CD4-positive, alpha-beta T cell treated with Interleukin-6 at 100 ng/mL for 8 hours (primary cell): Measurements from ENCODE around the gene CACNB2.
"Not testable (repeated sequence)": the region's sequence is repeated elsewhere in the genome, so short reads cannot be mapped to it uniquely, and the experiment has no call there.

ENCODE experiments used
- DNase-seq: peaks from one replicate; pipeline ENCODE4 v3.0.0-alpha.2; 2020; ENCODE audit warnings: mixed read lengths, low spot score

The CACNB2 gene

DNA sequence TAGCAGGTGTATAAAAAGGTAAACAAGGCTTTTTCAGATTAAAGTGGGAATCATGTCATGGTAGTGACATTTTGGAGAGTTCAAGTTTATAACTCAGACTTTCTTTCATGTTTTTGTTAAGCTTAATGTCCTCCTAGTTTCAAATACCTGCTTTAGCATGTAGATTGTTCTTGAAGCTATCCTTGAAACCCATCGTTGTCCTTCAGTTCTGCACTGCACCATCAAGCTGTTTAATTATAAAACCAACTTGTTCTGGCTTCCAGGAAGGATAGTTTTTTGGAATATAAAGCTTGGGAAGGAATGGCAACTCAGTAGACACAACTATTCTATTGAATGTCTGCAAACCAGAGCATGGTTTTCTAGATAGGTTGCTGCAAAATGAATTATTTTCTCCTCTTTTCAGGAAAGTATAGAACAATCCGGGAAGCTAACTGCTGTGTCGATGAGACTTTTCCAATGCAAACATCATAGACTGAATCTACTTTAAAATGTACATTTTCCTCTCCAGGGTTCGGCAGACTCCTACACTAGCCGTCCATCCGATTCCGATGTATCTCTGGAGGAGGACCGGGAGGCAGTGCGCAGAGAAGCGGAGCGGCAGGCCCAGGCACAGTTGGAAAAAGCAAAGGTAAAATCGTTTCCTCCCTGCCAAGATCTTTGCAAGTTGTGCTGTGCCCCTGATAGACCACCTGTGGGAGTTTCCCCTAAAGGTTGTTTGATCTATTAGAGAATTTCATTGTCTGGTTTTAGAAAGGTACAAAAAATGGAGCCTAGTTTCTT lies 261.4 kb downstream of the CACNB2 start:
- DNase-seq, result no peak

DNA sequence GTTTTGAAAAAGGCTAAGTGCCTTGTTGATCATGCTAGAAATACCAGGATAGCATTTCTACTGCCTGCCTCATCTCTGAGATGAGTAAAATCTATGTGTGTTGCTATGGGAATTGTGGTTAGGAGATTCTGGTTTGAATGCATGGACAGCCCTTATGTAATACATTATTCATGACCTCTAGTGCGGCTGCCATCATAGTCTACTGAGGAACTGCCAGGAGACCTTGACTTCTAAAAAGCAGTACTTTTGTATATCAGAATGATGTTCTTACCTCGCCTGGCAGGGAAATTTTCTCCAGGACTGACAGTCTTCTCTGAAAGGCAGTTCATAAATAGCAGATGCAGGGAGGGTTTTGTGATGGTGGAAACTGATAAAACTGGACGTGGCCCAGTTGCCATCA lies 262.6 kb downstream of the CACNB2 start:
- no peak for DNase-seq

DNA sequence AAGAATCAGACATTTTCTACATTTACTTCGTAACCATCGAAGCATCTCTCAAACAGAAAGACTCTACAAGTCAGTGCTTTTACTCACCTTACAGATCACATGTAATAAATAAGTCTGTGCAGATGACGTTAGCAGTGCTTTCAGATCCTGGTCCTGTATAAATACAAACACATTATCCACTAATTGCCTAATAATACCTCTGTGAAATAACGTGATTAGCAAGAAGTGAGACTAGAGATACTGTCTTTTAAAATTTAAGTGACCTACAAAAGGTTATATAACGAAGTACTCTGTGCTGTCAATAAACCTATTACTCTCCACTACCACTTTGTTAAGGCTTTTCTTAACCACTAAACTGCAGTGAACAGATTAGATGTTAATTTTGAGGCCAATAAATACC lies 264.3 kb downstream of the CACNB2 start:
- no peak for DNase-seq

DNA sequence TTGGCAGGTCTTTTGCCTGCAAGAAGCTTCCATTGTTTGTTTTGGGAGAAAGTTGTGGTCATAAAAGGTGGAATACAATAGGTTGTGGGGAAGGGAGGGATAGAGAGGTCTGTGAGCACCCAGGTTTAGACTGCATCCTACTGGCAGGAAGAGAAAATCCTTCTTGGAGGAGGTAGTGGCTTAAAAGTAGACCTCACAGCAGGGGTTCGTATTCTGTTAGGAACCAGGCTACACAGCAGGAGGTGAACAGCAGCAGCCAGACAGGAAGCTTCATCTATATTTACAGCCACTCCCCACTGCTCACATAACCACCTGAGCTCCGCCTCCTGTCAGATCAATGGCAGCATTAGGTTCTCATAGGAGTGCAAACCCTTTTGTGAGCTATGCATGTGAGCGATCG lies 265.9 kb downstream of the CACNB2 start:
- DNase-seq, result no peak

DNA sequence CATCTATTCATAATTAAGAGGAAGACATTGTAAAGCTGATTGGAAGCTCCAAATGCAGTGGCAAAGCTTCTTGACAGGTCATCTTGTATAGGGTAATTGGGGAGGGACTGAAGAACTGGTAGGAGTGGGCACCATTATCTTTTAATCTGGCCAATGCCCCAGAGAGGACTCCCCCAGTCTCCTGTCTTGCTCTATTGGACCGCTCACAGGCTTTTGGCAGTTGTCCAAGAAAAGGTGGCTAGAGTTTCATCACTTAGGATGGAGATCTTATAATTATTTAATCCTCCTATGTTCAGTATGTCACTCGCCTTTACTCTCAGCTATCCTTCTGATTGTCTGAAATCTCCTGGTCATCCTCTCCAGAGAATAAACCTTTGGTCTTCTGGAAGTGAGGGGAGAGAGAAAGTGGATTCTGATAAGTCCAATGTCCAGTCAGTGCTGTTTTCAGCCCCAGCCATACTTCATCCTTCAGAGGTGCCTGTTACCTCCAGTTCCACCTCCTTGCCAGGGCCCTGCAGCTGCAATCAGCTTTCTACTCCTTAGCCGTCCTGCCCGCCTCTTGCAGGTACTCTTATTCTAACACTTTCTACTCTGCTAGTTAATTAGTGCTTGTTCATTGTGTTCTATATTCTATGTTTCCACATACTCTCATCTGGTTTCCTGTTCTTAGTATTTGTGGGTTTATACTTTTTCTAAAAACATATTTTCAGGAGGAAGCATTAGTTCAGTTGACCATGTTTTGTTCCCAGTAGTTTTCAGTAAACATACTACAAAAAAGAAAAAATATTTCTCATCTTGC lies 269.6 kb downstream of the CACNB2 start:
- DNase-seq, result no peak

DNA sequence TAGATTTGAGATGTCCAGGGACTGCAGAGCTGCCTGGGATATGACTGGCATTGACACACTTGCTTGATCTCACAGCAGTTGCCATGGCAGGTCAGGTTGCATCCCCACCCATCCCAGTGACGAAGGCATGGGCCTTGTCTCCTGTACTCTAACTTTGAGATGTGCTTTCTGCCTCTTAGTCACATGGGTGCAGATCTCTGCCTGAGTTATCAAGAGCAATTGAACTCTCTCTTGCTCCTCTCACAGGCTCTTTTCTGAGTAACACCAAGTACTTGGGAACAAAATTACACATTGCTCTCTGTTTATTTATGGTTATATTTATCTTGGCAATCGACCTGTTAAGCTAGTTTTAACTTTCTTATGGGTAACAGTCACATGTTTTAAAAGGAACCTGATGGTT lies 273.8 kb downstream of the CACNB2 start:
- DNase-seq, result no peak

DNA sequence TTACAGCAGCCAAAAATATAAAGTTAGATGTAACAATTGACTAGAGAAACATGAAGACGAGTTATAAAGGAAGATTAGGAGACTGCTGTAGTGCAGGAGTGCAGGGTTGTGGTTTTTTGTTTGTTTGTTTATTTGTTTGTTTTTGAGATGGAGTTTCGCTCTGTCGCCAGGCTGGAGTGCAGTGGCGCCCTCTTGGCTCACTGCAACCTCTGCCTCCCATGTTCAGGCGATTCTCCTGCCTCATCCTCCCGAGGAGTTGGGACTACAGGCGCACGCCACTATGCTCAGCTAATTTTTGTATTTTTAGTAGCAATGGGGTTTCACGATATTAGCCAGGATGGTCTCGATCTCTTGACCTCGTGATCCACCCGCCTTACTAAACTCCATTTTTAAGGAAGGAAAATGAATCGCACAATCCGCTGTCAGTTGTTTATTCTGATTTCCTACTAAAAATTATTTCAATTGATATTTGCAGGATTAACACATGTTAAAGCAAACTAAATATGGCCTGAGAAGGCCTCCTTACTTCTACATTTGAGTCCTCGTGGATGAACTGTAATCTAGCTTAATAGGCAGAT lies 277.8 kb downstream of the CACNB2 start:
- DNase-seq, result no peak

DNA sequence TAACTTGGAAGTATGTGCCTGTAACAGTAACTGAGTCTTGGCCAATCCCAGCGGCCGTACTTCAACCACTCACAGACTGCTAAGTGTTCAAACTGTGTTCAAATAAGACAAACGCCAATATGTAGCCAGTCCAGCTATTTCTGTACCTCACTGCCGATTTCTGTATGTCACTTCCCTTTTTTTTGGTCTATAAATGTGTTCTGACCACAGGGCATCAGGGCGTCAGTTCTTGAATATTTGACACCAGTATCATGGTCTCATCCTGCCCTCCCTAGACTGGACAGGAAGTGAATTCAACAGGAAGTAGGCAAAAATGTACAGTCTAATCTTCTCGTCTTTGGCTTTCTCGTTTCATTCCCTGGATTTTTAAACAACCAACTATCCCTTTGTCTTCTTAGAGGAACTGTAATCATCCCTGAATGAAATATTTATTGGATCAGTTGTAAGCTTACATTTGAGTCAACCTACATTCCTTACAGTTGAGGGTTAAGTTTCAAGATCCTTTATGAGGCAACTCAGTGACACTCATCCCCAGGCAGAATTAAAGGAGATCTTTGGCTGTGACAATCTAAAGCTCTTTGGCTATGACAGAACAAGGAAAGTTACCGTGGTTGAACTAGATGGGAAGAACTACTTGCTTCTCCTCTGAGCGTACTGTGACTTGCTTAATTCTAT lies 278.5 kb downstream of the CACNB2 start:
- DNase-seq, result no peak

DNA sequence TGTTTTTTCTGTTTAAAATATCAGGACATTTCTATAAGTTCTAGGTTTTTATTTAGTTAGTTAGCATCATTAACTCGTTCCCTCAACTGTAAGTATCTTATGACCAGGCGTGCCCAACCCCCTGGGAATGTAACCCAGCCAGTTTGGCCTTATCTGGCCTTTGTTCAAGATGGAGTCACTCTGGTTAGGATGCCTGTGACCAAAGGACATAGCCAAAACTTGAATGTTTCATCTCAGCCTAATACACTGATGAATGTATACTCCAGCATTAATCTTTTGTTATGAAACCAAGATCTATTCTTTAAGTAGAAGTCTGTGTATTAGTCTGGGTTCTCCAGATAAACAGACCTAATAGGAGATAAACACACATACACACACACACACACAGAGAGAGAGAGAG lies 279.7 kb downstream of the CACNB2 start:
- DNase-seq, result no peak

DNA sequence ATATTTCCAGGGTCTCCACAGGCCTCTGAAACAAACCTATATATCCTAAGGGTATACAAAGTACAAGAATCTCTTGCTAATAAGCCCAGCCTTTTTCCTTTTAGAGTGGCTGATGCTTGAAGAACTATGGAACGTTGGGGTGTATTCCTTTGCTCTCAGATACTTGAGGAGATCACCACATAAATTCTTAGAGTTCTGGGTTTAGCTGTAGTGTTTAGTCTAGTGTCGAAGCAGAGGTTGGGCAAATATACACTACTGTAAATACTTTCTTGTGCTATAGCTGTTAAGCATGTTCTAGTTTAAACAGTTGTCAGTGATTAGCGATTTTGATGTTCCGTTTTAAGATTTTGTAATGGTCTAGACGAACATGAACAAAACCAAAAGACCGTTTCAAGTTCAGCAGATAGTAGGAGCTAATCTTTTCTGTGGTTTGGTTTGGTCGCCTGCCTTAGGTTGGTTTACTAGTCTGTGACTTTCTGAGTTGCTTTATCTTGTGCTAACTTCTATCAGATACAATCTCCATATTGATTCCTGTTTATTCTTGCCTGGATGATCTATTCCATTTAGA lies 281.6 kb downstream of the CACNB2 start:
- DNase-seq, result no peak

DNA sequence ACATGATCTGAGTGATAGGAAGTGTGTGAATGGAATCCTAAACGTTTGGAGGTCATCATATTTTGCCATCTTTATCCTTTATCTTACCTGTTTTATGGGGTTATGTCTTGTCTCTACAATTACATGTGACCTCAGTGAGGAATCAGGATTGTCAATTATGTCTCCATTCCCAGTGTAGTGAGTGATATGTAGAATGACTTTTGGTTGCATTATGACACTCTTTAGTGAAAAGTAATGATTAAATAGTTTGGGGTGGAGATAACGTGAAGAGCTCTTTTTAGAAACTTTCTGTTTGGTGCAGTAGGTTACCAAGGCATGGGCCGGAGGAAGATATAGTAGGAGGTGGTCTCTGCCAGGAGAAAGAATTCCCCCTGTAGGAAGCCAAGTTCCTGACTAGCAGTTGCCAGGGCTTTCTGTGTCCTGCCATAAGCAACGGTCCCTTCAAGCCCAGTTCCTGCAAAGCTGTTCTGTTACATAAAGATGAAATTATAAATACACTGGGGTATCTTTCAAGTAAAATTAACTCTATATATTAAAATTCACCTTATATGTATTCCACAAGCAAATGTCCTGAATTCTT lies 282.9 kb downstream of the CACNB2 start:
- no peak for DNase-seq

DNA sequence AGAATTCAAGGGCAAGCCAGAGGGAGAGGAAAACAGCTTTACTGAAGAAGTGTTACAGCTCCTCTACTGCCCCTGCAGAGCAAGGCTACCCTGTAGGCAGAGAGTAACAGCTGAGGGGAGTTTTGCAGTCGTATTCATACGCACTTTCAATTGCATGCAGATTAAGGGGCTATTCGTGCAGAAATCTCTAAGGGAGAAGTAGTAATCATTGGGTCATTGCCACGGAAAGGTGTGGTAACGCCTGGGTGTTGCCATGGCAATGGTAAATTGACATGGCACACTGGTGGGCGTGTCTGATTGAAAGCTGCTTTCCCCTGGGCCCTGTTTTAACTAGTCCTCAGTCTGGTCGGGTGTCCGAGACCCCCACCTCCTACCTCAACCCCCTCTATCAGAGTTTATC lies 284.0 kb downstream of the CACNB2 start:
- no peak for DNase-seq

DNA sequence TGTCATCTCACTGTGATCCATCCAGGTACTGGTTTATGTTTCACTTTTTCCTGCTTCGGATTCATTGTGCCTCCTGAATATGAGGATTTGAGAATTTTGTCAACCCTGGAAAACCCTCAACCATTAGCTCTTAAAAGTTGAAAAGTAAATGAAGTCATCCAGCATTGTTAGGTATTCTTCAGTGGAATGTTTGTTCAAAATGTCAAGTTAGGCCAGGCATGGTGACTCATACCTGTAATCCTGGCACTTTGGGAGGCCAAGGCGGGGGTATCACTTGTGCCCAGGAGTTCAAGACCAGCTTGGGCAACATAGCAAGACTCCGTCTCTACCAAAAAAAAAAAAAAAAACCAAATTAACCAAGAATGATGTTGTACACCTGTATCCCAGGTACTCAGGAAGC lies 289.1 kb downstream of the CACNB2 start:
- no peak for DNase-seq

DNA sequence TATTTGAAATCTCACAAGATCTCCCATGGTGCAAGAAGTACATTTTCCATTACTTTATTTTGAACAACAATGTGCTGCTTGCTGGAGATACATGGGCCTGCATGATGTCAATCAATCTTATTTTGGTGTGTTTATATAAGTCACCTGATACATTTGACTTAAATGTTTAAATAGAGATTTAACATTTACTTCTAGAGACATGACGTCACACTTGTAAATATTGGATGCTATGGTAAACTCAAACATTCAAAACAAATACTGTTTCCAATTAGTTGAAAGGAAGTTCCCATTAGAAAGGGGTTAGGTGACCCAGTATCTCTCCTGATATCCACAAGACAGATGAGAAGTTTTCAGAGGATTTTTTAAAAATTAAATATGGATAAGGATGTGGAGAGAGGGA lies 296.7 kb downstream of the CACNB2 start:
- no peak for DNase-seq

DNA sequence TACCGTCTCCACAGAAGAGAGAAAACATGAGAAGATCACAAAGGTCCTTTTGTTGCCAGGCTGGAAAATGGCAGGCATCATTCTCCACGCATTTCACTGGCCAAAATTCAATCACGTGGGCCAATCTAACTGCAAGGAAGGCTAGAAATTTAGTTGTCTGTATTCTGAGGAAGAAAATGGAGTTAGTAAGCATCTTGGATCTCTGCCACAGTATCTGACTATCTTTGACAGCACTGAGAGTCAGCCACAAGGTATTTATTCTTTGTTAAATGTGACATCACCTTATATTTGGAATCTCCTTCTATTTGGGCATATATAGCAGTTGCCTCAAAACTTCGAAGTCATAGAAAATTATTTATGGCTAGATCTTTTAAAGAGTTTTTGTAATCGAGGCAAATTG lies 297.3 kb downstream of the CACNB2 start:
- DNase-seq, result no peak

DNA sequence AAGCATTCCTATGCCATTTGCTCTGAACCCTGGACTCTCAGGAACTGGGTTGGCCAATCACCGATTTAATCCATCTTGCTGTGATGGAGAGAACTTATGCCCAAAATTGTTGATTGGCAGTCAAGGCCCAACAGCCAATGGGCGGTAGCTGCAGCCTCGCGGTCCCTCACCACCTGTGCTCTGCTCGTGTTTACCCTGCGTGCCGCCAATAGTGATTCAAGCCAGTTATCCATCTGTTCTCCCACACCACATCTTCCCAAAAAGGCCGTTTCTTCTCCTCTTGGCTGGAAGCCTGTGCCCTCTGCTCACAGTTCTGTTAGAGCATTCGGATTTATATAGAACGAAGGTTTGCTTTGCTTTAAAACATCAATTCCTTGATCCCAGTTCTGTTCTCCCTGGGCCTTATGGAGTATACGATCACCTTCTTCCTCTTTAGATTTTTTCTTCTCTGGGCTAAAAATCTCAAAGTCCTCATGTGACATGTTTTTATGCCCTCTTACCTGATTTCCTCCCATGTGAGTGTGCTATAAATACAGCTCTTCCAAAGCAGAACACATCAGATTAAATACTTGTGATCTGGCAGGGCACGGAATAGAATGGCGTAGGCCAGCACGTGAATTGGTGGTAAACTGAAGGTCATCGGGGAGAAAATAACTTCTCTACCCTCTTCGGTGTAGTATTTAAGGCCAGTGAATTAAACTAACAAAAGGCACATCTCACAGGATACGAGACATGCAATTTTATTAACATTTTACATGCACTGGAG lies 298.3 kb downstream of the CACNB2 start:
- no peak for DNase-seq

DNA sequence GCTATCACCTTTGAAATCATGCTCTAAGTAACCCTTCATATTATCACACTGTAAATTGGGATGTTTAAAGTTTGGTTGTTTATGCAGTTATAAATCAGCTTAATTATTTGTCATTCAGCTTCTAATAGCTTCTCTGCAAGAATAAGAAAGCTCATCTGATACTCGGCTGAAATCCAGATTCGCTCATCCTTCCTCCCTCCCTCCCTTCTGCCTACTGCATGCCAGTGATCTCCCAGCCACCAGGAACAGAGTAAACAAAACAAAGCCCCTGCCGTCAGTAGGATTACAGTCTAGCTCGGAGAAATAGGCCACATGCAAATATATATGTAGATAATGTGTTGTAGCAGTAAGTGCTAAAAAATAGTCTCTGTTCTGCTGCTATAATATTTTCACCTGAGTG lies 299.4 kb downstream of the CACNB2 start:
- no peak for DNase-seq

DNA sequence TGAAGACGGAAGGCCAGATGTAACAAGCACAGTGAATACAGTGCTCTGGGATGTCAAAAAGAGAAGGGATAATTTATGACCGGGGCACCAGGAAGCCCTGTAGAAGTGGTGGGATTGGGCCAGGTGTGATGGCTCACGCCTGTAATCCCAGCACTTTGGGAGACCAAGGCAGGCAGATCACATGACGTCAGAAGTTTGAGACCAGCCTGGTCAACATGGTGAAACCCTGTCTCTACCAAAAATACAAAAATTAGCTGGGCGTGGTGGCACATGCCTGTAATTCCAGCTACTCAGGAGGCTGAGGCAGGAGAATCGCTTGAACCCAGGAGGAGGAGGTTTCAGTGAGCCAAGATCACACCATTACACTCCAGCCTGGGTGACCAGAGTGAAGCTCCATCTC lies 305.4 kb downstream of the CACNB2 start:
- DNase-seq, result not testable (repeated sequence)

DNA sequence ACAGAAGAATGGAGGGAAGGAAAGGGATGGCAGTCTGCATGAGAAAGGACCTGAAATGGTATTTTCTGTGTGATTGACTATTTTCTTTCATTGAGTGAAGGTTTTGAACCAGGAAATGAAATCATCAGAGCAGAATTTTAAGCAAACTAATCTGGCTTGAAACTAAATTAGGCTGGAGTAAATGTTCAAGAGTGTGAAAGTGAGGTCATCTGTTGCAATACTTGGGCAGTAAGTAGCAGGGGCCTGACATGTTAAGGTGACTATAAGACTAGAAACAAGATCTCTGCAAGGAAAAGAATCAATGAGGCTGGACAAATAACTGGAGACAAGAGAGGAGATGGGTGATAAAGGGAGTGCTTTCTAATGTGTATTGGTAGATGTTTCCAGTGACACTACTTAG lies 306.0 kb downstream of the CACNB2 start:
- no peak for DNase-seq

DNA sequence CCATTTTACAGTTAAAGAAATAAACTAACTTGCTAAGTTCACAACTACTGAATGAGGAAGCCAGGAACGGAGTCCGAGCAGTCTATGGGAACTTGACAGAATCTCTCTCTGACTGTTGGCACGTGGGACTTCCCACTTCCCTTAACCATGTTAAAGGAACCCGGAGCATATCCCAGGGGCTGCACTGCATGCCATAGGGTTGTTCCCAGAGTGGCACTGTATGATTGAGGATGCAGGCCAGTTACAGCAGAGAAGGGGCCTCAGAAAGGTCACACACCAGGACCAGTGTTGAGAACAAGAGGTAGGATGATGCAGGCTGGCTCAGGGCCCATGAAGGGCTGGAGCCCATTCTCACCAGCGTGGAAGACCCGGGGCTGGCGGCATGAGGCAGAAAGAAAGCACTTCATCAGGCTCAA lies 309.4 kb downstream of the CACNB2 start:
- DNase-seq, result no peak

DNA sequence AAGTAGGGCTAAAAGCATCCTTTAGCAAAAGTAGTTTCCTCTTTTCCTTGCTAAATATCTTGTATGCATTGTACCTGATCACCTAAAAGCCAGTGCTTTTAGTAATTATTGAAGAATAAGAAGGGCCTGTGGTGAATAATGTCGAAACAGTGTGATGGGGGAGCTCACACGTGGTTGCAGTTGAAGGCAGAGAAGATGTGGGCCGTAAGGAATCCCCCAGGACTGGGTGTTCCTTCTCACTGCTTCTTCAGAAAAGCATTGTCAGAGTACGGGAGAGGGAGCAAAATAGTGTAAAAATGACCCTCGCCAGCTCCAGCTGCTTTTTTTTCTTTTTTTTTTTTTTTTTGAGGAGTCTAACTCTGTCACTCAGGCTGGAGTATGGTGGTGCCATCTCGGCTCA lies 310.1 kb downstream of the CACNB2 start:
- no peak for DNase-seq
